Measurements from ENCODE around the gene TSPAN33. TPM values are rescaled to one million over a fixed set of nuclear protein-coding genes. Genes with fewer than 3 reads are reported as not detected.
"Not testable (repeated sequence)": the region's sequence is repeated elsewhere in the genome, so short reads cannot be mapped to it uniquely, and the experiment has no call there.

The TSPAN33 gene
- total RNA-seq, 1 donor: 41.7 TPM

DNA sequence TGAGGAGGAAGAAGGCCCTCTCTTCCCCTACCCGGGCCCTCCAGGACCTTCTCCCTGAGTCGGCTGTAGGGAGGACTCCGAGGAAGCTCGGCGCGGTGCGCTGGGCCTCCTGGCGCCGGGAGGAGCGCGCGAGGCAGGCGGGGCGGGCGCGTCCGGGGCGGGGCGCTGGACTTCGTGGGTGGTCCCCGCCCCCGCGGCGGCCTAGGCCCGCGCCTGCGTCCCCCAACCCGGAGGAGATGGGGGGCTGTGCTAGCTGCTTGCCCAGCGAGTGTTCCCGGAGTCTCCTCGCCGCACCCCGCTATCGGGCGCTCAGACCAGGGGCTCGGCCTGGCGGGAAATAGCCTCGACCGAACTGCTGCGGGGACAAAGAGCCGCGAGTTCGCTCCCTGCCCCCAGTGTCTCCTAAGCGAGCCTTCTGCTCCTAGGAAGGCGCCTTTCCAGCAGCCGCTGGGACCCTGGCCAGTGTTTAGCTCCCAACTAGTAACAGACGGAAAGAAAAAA lies 24.7 kb downstream of the TSPAN33 start:
- DNase-seq (ENCODE audit: low read depth in 2 of 3, low spot score in 2 of 3): peak in 2 of 3 donors; percentile 49 to 58

DNA sequence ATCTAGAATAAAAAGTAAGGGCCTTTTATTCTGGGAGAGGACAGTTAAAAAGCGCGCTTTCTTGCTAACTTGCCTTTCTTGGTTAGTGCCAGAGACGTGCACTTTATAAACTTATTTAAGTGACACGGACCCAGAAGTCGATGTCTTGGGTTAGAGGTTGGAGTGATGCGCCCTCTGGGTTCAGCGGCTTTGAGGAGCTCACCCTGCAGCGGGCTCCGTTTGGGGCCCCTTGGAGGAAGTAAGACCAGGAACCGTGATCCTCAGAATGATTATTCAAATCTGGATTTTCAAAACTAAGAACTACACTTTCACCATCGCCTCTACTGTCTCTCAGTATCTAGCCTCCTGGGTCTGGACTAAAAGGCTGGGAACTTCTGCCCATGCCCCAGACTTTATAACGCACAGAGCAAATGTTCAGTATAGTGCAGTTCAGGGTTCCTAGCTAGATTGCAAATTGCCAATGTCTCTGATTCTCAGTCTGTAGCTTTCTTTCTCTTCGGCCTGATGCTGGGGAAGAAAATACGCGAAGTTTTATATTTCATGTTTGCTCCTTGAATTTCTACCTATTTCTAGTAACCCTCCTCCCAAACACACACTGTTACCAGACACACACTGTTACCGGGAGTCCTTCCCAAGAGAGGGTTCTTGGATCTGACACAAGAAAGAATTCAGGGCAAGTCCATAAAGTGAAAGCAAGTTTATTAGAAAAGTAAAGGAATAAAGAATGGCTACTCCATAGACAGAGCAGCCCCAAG lies 25.4 kb downstream of the TSPAN33 start:
- DNase-seq (ENCODE audit: low read depth in 2 of 3, low spot score in 2 of 3): peak in 2 of 3 donors; percentile 40 to 66

DNA sequence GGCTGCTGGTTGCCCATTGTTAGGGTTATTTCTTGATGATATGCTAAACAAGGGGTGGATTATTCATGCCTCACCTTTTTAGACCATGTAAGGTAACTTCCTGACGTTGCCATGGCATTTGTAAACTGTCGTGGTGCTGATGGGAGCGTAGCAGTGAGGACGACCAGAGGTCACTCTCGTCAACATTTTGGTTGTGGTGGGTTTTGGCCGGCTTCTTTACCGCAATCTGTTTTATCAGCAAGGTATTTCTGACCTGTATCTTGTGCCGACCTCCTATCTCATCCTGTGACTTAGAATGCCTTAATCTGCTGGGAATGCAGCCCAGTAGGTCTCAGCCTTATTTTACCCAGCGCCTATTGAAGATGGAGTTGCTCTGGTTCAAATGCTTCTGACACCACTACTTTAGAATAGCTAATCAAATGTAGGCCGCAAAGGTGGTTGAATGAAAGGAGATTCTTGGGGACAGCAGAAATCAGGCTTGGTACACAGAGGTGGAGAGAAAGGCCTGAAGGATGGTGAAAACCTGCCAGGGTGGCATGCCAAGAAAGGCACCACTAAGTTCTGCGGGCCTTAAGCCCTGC lies 26.0 kb downstream of the TSPAN33 start:
- no peak for DNase-seq (ENCODE audit: low read depth in 2 of 3, low spot score in 2 of 3)

DNA sequence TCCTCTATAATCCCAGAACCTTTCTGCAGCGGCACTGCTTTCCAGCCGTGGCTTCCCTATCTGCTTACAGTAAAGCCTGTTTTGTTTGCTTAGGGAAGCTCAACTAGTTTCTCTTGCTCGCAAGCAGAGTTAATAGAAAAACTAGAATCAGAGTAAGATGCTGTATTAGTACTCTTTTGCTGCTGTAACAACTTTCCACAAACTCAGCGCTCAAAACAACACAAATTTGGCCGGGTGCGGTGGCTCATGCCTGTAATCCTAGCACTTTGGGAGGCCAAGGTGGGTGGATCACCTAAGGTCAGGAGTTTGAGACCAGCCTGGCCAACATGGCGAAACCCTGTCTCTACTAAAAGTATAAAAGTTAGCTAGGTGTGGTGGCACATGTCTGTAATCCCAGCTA lies 29.4 kb downstream of the TSPAN33 start:
- not testable (repeated sequence) for DNase-seq (ENCODE audit: low read depth in 2 of 3, low spot score in 2 of 3)

DNA sequence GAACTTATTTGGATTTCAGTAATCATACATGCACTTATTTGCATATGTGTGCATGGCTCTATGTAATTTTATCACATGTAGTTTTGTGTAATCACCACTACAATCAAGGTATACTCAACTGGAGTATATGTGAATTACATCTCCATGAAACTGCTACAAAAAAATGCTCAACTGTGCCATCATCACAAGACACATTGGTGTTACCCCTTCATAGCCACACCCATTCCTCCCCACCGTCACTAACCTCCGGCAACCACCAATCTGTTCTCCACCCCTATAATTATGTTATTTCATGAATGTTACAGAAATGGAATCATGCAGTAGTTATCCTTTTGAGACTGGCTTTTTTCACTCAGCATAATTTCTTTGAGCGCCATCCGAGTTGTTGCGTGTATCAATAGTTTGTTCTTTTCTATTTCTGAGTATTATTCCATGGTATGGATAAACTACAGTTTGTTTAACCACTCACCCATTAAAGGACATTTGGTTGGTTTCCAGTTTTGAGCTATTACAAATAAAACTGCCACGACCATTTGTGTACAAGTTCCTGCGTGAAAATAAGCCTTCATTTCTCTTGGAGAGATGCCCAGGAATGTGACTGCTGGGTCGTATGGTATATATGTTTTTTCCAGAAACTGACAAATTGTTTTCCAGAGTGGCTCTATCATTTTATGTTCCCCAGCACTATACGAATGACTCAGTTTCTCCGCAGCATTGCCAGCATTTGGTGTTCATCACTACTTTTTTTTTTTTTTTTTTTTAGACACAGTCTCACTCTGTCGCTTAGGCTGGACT lies 32.6 kb downstream of the TSPAN33 start:
- DNase-seq (ENCODE audit: low read depth in 2 of 3, low spot score in 2 of 3): no peak

DNA sequence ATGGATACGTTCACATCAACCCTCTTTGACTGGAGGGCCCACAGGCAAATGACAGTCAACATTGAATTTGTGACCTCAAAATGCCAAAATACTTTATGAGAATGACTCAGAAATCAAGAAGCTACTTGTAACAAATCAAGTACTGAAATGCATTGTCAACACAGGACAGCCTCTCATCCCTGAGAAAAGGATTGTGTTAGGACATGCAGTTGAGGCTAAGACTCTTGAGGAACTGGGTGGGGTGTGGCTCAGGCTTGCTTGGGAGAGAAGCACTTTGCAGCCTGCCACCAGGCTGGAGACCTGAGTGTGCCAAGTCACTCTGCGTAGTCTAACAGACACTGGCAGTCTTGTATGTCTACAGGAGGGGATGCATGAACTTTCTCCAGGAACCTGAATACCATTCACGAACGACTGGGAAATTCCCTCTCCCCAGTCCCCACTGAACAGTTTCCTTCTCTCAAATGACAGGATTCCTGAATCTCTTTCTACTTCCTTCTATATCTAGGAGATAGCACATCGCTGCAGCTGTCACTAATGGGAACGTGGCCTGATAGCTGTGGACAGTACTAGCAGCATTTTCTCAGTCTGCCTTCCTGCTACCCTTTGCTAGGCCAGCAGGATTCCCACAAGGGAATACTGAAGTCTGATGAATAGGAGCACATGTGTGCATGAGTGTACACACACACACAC lies 40.6 kb downstream of the TSPAN33 start:
- DNase-seq (ENCODE audit: low read depth in 2 of 3, low spot score in 2 of 3): no peak

DNA sequence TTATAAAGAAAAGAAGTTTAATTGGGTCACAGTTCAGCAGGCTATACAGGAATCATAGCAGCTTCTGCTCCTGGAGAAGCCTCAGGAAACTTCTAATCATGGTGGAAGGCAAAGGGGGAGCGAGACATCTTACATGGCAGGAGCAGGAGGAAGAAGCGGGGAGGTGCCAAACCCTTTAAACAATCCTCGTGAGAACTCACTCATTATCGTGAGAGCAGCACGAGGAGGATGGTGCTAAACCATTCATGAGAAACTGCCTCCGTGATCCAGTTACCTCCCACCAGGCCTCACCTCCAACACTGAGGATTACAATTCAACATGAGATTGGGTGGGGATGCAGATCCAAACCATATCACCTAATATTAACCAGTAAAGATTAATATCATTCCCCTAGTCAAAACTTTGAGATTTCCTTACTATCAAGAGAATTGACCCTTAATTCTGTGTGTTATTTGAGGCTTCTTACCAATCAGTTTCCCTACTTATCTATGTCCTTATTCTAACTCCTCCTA lies 42.3 kb downstream of the TSPAN33 start:
- DNase-seq (ENCODE audit: low read depth in 2 of 3, low spot score in 2 of 3): no peak

DNA sequence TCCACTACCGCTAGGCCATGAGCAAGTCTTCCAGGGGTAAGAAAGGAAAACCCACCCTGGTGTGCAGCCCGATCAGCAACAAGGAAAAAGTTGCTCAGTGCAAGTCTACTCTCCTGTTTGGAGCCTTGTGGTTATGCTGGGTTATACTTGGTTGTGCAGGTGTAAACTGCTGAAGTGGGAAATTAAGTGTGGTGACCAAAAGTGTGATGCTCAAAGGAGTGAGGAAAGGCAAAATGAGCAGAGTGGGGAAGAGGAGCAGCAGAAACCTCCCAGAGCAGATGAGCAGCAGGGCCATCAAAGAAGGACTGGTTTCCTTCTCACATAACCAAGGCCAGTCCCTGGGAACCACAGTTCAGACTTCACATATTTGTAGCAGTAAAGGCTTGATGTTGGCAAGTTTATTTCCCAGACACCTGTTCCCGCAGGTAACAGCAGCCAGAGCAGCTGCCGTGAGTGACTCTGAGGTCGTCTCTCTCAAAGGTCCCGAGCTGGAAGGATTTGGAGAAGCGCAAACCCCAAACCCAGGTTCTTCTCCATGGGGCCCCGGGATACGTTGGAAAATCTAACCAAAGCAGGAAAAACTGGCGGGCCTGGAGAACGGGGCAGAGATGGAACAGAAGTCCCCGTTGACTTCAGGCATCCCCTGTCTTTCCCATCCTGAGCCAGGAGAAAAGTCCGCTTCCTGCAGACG lies 43.3 kb downstream of the TSPAN33 start:
- peak in 1 of 3 donors; percentile 10 for DNase-seq (ENCODE audit: low read depth in 2 of 3, low spot score in 2 of 3)

DNA sequence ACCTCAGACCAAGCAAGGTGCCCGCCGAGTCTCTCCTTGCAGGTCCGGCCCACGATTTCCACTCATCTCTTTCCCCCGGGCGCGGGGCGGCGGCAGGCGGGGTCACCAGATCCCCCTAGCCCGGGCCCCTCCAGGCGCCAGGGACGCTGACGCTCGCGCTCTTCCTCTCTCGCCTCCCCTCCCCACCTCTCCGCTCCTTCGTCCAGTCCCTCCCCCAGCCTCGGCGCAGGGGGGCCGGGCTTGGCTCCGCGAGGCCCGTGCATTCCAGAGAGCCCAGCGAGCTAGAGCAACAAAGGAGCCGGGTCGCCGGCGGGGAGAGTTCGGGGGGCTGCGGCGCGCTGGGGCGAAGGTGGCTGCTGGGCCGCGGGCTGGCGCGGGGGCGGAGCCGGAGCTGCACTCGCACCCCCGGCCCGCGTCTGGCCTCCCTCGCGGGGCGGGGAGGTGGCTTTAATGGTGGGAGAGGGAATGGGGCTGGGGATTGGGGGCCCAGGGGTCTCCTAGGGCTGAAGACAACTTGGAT lies 43.9 kb downstream of the TSPAN33 start, which contains the start of gene SMO:
SMO (plus strand) TSS at position 262 of the 520 bp plus-strand sequence. CDS start 519 bp downstream, outside the sequence.
- peak in 2 of 3 donors; percentile 50 to 60 for DNase-seq (ENCODE audit: low read depth in 2 of 3, low spot score in 2 of 3)

DNA sequence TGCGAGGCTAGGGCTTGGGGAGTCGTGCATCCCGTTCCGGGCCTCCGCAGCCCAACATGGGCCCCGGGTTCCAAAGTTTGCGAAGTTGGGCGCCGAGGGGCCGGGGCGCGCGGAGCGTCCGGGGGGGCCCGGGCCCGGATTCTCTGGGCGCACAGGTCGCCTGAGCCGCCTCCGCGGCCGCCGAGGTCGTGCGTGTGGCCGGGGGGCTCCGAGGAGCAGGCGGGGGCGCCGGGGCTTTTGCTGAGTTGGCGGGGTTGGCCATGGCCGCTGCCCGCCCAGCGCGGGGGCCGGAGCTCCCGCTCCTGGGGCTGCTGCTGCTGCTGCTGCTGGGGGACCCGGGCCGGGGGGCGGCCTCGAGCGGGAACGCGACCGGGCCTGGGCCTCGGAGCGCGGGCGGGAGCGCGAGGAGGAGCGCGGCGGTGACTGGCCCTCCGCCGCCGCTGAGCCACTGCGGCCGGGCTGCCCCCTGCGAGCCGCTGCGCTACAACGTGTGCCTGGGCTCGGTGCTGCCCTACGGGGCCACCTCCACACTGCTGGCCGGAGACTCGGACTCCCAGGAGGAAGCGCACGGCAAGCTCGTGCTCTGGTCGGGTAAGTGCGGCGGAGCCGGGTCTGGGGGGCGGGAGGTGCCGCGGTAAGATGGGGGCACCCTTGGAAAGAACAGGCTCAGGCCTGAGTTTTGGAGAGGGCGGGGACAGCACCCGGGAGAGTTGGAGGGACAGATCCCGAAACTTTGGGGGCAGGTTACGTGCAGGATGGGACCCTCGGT lies 44.6 kb downstream of the TSPAN33 start:
- DNase-seq (ENCODE audit: low read depth in 2 of 3, low spot score in 2 of 3): no peak

DNA sequence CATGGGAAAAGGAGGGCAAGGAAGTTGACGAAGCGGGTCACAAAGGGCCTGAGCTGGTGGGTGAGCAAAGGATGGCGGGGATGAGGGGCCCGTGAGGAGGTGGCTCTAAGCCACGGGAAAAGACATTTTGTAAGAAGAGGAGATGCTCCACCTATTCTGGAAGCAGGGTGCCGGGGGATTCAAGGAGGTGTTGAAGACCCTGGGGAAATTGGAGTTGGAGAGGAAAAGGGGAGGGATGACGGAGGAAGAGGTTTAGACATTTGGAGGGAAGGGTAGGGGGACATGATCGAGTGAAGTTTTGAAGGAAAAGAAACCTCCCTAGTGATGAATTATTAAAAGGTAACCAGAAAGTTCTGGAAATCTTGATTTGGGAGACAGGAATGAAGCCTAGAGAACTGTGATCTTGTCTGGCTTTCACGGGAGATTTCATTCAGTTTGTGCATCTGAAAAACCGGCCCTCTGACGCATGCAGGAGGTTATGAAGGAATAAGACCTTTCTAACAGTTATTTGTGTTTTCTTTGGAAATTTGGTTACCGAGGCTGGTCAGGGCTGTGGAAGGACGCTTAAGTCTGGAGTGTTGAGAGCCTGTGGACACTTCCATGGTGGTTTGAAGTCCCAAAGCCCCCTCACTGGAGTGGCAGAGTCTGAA lies 45.3 kb downstream of the TSPAN33 start:
- no peak for DNase-seq (ENCODE audit: low read depth in 2 of 3, low spot score in 2 of 3)

DNA sequence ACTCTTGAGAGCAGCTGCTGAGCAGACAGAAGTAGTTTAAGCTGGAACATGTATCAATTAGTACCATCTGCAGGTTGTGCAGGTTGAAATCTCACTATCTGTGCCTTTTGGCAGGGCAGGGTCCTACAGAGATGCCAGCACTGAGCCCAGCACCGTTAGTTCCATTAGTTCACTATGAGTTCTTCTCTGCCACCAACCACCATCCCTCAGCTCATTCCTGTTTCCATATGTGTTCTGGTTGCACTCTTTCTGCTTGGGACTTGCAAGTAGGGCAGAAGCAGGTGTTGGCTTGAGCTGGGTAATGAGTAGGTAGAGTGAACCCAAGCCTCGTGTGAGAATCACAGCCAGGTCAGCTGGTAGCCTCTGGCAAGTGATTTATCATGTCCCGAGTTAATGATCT lies 46.8 kb downstream of the TSPAN33 start:
- DNase-seq (ENCODE audit: low read depth in 2 of 3, low spot score in 2 of 3): no peak

DNA sequence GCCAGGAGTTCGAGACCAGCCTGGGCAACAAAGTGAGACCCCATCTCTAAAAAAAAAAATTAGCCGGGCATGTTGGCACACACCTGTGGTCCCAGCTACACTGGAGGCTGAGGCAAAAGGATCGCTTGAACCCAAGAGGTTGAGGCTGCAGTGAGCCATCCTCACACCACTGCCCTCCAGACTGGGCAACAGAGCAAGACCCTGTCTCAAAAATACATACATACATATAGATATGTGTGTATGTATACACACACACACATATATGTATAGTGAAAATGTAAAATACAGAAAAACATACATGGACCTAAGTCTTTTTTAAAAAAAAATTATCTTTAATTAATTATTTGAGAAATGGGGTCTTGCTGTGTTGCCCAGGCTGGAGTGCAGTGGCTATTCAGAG lies 49.4 kb downstream of the TSPAN33 start:
- no peak for DNase-seq (ENCODE audit: low read depth in 2 of 3, low spot score in 2 of 3)

DNA sequence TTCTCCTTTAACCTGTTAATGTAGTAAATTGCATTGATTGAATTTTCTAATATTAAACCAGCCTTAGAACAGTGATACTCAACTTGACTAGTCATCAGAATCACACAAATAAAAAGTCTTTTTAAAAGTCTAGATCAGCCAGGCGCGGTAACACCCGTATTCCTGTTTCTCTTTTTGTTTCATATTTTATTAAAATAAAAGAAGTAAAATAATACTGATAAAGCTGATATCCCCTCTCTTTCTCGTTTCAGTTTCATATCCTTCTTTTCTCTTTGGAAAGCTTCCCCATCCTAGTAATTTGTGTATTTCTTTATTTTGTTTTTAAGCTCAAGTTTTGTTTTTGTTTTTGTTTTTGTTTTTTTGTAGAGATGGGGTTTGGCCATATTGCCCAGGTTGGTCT lies 53.3 kb downstream of the TSPAN33 start:
- no peak for DNase-seq (ENCODE audit: low read depth in 2 of 3, low spot score in 2 of 3)

DNA sequence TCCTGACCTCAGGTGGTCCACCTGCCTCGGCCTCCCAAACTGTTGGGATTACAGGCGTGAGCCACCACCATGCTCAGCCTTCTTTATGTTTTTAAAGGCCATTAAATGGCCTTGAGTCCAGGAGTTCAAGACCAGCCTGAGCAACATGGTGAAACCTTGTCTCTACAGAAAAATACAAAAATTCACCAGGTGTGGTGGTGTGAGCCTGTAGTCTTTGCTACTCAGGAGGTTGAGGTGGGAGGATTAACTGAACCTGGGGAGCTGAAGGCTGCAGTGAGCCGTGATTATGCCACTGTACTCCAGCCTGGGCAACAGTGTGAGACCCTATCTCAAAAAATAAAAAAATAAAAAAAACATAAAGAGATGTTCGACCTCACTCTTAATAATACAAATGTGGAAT lies 54.9 kb downstream of the TSPAN33 start:
- no peak for DNase-seq (ENCODE audit: low read depth in 2 of 3, low spot score in 2 of 3)

DNA sequence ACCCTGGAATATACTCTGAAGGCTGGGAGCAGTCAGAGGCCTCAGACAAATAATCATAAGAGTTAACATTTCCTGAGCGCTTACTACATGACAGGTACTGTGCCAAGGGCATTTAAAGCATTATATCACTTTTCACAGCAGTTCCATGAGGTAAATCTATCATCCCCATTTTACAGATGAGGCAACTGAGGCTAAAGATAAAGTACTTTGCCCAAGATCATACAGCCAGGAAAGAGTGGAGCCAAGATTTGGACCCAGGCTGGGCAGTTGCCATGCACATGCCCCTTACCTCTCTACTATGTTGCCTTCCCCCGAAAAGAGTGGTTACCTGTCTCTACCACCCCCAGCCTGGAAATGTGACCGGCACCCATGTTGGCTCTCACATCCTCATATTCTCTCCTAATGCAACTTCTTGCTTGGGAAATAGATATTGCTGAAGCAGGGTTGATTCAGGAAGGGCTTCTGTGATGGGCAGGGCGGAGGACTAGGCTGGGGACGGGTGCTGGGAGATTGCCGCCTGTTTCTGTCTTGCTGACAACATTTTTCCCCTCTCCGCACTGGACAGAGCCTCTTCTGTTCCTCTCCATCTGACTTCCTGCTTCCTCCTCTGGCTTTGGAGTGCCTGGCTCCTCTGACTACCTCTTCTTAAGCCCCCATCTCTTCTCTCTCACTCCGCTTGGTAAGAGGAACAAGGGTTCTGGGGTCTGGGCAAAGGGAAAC lies 57.7 kb downstream of the TSPAN33 start:
- no peak for DNase-seq (ENCODE audit: low read depth in 2 of 3, low spot score in 2 of 3)

DNA sequence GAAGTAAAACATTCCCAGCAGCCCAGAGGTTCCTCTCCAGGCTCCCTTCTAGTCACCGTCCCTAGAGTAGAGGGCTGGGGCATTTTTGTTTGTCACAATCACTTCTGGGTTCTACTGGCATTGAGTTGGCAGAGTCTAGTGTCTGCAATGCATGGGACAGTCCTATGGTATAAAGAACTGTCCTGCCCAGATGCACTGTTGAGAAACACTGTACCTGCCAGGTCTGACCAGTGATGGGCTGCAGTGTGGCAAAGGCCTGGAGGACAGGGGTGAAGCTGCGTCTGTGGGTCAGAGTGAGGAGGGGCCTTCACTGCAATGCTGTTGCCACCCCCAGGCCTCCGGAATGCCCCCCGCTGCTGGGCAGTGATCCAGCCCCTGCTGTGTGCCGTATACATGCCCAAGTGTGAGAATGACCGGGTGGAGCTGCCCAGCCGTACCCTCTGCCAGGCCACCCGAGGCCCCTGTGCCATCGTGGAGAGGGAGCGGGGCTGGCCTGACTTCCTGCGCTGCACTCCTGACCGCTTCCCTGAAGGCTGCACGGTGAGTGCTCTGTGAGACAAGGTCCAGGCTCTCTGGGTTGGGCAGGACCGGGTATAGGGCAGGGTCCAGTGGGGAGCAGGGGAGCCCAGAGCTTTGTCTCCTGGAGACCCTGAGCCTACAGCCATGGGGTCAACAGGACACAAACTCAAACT lies 58.7 kb downstream of the TSPAN33 start:
- no peak for DNase-seq (ENCODE audit: low read depth in 2 of 3, low spot score in 2 of 3)
